GM12874 (cell line): ENCODE data around the gene NFATC3.

Experiments
- TF ChIP-seq, protein P1 (sequence below): IDR thresholded peaks from 2 replicates; pipeline ENCODE4 v1.5.1; 2011; ENCODE audit warnings: low read depth, mild to moderate bottlenecking, control low read depth, low read length, moderate library complexity; ENCODE audit not compliant: insufficient read depth

NFATC3 gene

DNA sequence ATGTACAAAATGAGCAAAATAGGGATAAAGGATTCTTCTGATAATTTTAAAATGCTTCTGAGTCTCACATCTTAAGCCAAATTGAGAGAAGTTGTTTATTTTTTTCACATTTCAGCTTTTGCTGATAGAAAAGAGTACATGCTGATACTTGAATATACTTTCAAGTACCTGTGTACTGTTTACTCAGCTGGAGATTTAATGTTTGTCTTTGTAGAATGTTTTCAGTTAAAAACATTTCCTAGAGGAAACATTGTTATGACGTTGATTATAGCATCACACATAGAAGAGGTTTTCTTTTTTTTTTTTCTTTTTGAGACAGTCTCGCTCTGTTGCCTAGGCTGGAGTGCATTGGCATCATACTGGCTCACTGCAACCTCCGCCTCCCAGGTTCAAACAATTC is 131.1 kb downstream of the NFATC3 start:
- TF ChIP-seq, protein P1, sequence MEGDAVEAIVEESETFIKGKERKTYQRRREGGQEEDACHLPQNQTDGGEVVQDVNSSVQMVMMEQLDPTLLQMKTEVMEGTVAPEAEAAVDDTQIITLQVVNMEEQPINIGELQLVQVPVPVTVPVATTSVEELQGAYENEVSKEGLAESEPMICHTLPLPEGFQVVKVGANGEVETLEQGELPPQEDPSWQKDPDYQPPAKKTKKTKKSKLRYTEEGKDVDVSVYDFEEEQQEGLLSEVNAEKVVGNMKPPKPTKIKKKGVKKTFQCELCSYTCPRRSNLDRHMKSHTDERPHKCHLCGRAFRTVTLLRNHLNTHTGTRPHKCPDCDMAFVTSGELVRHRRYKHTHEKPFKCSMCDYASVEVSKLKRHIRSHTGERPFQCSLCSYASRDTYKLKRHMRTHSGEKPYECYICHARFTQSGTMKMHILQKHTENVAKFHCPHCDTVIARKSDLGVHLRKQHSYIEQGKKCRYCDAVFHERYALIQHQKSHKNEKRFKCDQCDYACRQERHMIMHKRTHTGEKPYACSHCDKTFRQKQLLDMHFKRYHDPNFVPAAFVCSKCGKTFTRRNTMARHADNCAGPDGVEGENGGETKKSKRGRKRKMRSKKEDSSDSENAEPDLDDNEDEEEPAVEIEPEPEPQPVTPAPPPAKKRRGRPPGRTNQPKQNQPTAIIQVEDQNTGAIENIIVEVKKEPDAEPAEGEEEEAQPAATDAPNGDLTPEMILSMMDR = no peak

DNA sequence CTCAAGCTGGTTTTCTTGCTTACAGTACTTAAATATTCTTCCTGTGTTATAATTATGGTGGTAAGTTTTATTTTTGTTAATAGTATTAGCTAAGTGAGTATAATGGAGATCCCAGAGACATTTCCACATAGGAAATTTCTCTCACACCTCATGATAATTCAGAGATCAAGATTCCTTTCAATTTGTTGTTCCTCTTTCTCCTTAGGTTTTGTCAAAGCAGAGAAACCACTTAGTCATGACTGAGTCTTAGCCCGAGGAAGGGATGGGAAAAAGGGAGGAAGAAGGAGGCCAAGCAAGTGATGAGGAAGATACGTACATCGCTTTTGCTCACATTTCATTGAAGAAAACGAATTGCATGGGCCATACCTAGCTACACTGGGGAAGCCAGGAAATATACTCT is 132.3 kb downstream of the NFATC3 start:
- TF ChIP-seq, protein P1 = no peak

GRCh38 chr16:68219725-68220351 is 134.7 kb downstream of the NFATC3 start:
- TF ChIP-seq, protein P1 = no peak

GRCh38 chr16:68223072-68223471 is 137.9 kb downstream of the NFATC3 start:
- TF ChIP-seq, protein P1 = no peak

DNA sequence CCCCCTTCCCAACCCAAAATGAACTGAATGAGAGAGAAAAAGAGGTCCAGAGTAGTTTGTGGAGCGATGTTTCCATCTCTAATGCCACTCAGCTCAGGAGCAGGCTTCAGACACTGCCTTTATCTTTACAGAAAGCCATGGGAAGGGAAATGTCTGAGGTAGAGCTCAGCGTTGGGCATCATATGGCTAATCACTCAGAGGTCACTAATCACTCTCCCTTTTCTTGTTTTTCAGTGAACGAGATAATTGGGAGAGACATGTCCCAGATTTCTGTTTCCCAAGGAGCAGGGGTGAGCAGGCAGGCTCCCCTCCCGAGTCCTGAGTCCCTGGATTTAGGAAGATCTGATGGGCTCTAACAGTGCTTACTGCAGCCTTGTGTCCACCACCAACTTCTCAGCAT is 140.9 kb downstream of the NFATC3 start:
- TF ChIP-seq, protein P1 = no peak

GRCh38 chr16:68227183-68227793 is 142.1 kb downstream of the NFATC3 start:
- TF ChIP-seq, protein P1 = no peak

GRCh38 chr16:68227850-68228553 is 142.8 kb downstream of the NFATC3 start:
- TF ChIP-seq, protein P1 = no peak
